NK-92 (cell line): ENCODE results near the gene TBX3.
"Not testable (repeated sequence)": the region's sequence is repeated elsewhere in the genome, so short reads cannot be mapped to it uniquely, and the experiment has no call there.

Source experiments
- DNase-seq: peaks from one replicate; lab custom pipeline; 2025; ENCODE audit not compliant: unreplicated experiment; lab: John Stamatoyannopoulos, UW

TBX3 gene

GRCh38 chr12:114684098-114684869, at the start of gene TBX3:
TBX3 (minus strand) TSS chr12:114684175; CDS start chr12:114683200, 975 bp downstream.
- DNase-seq: no peak

- no peak for DNase-seq
These were observed 48.6 kb upstream of the TBX3 start for GRCh38 chr12:114732426-114733030.

- no peak for DNase-seq
These were observed 45.8 kb upstream of the TBX3 start for GRCh38 chr12:114729731-114730130.

GRCh38 chr12:114726092-114726710, 42.2 kb upstream of the TBX3 start:
- DNase-seq: no peak

- DNase-seq: not testable (repeated sequence)
These were observed 38.2 kb upstream of the TBX3 start for GRCh38 chr12:114722176-114722575.

- DNase-seq: no peak
These were observed 37.3 kb upstream of the TBX3 start for GRCh38 chr12:114721266-114721665.

- DNase-seq: no peak
These were observed 29.7 kb upstream of the TBX3 start for GRCh38 chr12:114713466-114714215.

GRCh38 chr12:114711689-114712152, 27.7 kb upstream of the TBX3 start:
- no peak for DNase-seq

GRCh38 chr12:114710151-114710550, 26.2 kb upstream of the TBX3 start:
- DNase-seq: no peak

GRCh38 chr12:114709112-114709511, 25.1 kb upstream of the TBX3 start:
- no peak for DNase-seq

GRCh38 chr12:114708598-114708997, 24.6 kb upstream of the TBX3 start:
- not testable (repeated sequence) for DNase-seq

GRCh38 chr12:114704096-114704495, 20.1 kb upstream of the TBX3 start:
- DNase-seq: no peak

GRCh38 chr12:114703060-114703493, 19.1 kb upstream of the TBX3 start:
- no peak for DNase-seq

GRCh38 chr12:114702462-114702861, 18.5 kb upstream of the TBX3 start:
- no peak for DNase-seq

GRCh38 chr12:114701553-114701952, 17.6 kb upstream of the TBX3 start:
- no peak for DNase-seq

GRCh38 chr12:114701104-114701414, 17.1 kb upstream of the TBX3 start:
- no peak for DNase-seq

- no peak for DNase-seq
These were observed 16.6 kb upstream of the TBX3 start for GRCh38 chr12:114700392-114701103.

- DNase-seq: no peak
These were observed 14.7 kb upstream of the TBX3 start for GRCh38 chr12:114698566-114699163.

GRCh38 chr12:114697741-114698565, 14.0 kb upstream of the TBX3 start:
- no peak for DNase-seq
